T47D (cell line): Measurements from ENCODE around the gene LAMB1.
"Not testable (repeated sequence)": the region's sequence is repeated elsewhere in the genome, so short reads cannot be mapped to it uniquely, and the experiment has no call there.

ENCODE experiments used
- DNase-seq, 2 experiments: peaks; one replicate each; pipeline versions ENCODE4 v3.0.0 to v3.0.0-alpha.2; 2011 to 2012; ENCODE audit warnings: low read depth in 1 of 2, low spot score in 1 of 2
- JUND ChIP-seq: IDR thresholded peaks from 2 replicates; pipeline ENCODE4 v1.6.1; 2012; ENCODE audit warnings: low read depth
- in situ Hi-C: cut with HindIII; loops from 2 replicates; pipeline ENCODE4 v1.10.0; 2016; ENCODE audit warnings: low sequenced_read_pairs, low pct_unique_long_range_greater_than_20kb

Gene LAMB1

DNA sequence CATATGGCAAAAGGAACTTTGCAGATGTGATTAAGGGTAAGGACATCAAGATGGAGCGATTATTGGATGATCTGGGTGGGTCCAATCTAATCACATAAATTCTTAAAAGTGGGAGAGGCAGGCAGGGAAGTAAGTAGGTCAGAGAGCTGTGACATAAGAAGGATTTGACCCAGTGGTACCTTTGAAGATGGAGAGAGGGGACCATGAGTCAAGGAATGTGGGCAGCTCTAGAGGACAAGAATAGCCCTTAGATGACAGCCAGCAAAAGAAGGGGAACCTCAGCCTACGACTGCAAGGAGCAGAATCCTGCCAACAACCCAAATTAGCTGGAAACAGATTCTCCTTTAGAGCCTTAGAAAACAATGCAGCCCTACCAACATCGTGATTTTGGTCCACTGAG lies 34.5 kb downstream of the LAMB1 start:
- TF ChIP-seq JUND = no peak
- in situ Hi-C loops = no loop called here

DNA sequence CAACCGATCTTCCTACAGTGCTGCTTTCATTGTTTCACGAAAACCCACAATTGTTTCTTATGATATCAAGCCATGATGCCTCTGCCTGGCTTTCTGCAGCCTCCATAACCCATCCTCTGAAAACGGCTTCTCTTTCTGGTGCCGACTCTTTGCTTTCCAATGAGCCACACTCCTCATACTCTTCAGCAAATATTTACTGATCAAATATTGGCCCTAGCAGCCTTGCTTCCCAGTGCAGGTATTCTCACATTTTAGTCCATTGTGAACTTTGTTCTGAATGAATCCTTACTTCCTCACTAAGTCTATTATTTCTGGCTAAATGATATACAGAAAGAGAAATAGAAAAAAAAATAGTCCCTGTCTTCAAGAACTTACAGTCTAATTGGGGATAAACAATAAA lies 35.5 kb downstream of the LAMB1 start:
- DNase-seq = peak in 1 of 2 experiments; percentile 43

More for the DNA sequence above, 34.5 kb downstream of the LAMB1 start:
- no peak for DNase-seq

DNA sequence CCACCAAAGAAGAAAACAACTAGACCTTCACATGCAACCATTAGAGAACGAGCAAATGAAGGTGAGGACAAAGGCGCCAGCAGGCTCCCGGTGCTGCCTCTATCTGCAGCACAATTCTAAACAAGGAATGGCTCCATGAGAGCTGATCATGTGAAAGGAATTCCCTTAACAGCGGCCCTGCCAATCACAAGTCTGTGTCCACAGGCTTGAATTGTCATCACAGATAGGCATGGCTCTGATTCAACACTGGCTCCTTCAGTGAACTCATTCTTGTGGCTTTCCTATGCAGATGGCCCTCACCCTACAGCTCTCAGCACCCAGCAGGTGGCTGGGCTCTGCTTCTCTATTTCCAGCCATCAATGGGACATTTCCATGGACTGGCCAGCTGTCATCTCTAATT lies 36.2 kb downstream of the LAMB1 start:
- in situ Hi-C loops = no loop called here
- no peak for DNase-seq
- no peak for TF ChIP-seq JUND

More for the DNA sequence above, 35.5 kb downstream of the LAMB1 start:
- TF ChIP-seq JUND = no peak
- in situ Hi-C loops = no loop called here

DNA sequence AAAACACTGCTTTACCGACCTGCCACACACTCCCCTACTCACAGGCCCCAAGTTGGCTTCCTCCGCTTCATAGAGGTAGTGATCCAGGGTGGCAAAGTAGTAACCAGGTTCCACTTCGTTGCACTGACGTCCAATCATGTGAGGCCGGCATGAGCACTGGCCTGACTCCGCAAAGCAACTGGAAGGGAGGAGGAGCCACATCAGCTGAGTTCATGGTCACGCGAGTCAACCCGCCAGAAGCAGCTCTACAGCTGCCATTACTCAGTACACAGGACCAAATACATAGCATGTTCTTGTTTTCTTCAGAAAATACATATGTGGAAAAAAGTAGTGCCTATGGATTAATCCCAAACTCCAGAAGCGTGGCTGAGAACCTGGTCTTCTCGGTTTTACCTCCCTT lies 38.5 kb downstream of the LAMB1 start:
- DNase-seq = no peak
- TF ChIP-seq JUND = no peak
- in situ Hi-C loops = no loop called here

DNA sequence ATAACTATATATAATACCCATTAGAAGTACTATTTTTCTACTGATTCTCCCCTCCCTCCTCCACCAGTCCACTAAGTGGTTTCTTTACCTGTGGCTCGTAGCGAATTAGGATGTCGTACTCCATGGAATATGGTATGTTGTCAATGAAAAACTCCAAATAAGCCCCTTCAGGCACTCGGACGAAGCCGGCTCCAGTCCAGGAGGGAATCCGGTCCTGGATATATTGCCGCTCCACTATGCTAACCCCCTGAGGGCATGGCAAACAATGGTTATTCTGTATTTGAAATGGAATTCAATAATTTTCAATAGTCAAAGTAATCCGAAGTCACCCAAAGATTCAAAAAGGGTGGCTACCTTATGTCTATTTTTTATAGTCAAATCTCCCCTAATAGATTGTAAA lies 40.1 kb downstream of the LAMB1 start:
- in situ Hi-C loops = no loop called here
- no peak for DNase-seq
- no peak for TF ChIP-seq JUND

DNA sequence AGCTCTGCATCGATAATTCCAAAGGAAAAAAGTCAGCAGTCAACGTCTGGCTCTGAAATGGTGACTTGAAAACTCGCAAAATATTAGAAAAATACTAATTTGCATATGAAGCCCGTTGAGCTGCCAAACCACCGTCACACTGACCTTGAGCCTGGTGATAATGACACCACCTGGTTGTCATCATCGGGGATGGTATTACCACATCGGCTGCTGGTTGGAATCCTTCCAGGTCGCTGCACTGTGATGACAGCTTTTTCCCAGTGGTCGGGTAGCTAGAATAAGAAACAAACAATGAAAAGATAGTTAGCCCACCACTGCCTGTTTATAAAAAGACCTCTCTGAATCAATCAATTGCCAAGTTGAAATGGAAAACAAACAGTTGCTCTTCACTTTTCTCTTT lies 41.6 kb downstream of the LAMB1 start:
- DNase-seq = no peak
- in situ Hi-C loops = no loop called here
- TF ChIP-seq JUND = no peak

DNA sequence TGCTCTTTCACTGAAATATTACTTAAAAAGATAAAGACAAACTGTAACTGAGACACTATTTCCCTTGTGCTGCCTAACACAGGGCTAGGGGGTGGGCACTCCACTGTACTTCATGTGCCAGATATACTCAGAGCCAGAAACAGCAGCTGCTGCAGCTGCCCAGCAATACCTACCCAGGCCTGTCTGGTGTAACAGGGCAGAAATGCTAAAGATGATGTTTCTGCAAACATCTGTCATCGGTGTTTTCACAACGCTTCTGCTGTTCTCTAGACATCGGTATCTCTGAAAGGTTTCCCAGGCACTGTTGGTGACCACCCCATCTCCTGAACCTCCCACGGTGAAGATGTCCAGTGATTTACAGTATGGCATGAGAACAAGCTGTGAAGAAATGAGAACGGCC lies 42.7 kb downstream of the LAMB1 start:
- no peak for TF ChIP-seq JUND
- DNase-seq = no peak
- in situ Hi-C loops = no loop called here

DNA sequence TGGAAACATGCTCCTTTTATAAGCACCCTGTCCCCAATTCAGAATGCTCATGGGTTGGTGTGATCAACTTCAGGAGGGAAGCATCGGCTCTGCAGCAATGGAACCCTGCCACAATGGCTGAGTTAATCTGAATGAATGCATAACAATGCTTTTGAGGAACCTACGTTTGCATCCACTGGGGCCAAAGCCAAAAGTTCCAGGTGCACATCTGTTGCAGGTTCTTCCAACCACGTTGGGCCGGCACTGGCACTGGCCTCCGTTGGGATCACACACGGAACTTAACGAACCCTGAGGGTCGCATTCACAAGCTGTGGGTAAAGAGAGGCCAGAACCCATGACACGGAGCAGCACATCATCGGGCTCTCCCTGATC lies 43.4 kb downstream of the LAMB1 start:
- in situ Hi-C loops = no loop called here
- no peak for DNase-seq
- TF ChIP-seq JUND = no peak

DNA sequence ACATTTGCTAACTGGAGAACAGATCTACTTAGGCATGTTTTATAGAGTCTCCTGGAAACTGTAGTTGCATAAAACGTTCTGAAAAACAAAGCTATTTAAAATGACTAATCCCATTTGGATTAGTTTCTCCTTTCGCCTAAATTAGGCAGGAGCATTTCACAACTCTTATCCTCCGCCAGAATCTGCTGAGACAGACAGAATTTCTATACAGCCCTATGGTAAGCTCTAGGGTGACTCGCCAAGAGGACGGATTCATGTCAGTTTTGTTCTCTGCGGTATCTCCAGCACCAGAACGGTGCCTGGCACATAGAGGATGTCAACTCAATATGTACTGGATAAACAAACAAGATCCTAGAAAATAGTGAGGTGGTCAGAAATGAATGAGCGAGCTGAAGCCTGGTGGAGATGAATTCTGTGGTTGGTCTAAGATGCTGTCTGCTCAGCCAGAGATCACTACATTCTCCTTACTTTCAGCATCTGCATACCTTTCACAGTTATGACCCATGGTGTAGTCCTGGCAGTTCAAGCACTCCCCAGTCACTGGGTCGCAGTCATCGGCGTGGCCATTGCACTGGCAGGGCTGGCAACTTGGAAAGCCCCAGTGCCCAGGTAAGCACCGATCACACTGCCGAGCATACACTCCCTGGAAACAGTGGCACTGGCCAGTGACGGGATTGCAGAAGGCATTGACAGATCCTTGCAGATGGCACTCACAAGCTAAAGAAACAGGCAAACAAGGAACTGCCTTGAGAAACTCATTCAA lies 44.0 kb downstream of the LAMB1 start:
- DNase-seq = no peak
- in situ Hi-C loops = no loop called here
- no peak for TF ChIP-seq JUND

DNA sequence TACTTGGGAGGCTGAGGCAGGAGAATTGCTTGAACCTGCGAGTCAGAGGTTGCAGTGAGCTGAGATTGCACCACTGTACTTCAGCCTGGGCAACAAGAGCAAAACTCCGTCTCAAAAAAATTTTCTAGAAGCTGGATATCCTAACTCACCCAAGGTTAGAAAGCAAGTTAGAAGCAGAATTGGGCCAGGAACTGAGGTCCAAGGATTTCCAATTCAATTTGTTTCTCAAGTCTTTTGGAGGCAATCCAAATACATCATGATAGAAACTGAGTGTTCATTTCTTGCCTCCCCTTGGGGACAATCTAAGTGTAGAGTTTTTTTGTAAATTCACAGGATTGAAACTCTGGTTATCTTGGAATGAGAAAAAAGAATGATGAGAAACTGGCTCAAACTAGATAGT lies 45.5 kb downstream of the LAMB1 start:
- TF ChIP-seq JUND = no peak
- in situ Hi-C loops = no loop called here
- DNase-seq = no peak

DNA sequence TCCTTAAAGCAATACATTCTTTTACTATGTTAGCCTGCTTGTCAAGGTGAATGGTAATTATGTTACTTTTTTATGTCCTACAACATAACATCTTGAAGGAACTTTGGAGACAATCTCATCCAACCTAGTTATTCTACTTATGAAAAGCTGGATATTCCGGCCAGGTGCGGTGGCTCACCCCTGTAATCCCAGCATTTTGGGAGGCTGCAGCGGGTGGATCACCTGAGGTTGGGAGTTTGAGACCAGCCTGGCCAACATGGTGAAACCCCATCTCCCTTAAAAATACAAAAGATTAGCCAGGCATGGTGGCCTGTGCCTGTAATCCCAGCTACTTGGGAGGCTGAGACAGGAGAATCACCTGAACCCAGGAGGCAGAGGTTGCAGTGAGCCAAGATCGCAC lies 46.0 kb downstream of the LAMB1 start:
- DNase-seq, in situ Hi-C loops: not testable (repeated sequence)

DNA sequence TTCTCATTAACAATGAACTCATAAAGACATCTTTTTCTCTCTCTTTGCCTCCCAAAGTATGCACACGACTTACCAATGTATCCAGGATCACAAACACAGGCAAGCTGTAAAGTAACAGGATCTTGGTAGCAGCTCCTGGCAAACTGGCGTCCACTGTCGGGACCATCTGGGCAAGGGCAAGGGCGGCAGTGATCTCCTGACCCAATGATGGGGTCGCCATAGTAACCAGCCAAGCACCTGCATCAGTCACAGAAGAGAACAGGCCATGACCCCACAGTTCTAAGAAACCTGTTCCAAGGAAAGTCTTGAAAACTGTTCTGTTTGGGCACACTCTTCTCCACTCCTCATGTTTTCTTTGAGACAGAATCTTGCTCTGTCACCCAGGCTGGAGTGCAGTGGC lies 47.6 kb downstream of the LAMB1 start:
- no peak for DNase-seq
- TF ChIP-seq JUND = no peak
- in situ Hi-C loops = no loop called here

DNA sequence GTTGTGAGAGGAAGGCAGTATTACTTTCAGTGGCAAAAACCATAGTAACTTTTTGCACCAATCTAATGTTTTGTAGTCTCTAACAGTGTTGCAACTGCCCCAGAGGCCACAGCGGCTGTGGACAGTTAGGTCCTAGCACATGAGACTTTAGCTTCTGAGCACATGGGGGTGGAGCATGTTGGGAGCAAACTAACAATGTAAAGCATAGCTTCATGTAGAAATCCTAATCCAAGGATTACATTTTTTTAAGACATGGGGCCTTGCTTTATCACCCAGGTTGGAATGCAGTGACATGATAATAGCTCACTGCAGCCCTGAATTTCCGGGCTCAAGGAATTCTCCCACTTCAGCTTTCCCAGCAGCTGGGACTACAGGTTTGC lies 49.0 kb downstream of the LAMB1 start:
- no peak for DNase-seq
- in situ Hi-C loops = no loop called here
- TF ChIP-seq JUND = no peak

DNA sequence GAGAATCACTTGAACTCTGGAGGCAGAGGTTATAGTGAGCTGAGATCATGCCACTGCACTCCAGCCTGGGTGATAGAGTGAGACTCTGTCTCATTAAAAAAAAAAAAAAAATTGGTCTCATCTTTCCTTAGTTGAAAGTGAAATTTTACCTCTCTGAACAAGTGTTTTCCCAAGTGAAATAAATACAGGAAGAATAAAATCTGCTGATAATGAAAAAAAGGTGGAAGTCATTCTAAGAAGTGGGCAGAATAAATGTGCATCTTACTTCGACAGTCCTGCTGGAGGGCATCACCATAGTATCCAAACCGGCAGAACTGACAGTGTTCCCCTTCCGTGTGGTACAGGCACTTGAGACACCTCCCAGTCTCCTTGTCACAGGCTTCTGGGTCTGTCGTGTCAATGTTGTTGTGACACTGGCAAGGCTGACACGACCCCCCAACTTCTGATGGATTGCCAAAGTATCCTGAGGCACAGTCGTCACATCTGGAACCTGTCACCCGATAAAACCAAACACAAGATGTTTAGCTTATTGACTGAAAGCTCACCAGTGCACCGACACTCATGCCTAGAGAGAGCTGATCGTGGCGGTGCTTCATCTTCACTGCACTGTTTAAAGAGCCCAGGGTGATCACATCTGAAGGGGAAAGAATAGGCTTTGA lies 49.6 kb downstream of the LAMB1 start:
- in situ Hi-C loops = no loop called here

More for the DNA sequence above, 49.6 kb downstream of the LAMB1 start:
- no peak for TF ChIP-seq JUND
- no peak for DNase-seq
